ENCODE results near the gene NCAPD3.

NCAPD3 gene

GRCh38 chr11:134242376-134242775 is 18.6 kb upstream of the NCAPD3 start:
- Histone ChIP-seq H3K27ac (no peak overlapping the region), H3K27me3 (ENCODE audit: insufficient read depth, low read depth, severe bottlenecking) (no peaks in the 10 kb centered on the region), H3K36me3 (peaks cover 62% of the 10 kb centered on the region), H3K4me3 (ENCODE audit: low read depth, low read length) (no peak overlapping the region), H3K9me3 (ENCODE audit: severe bottlenecking) (no peaks in the 10 kb centered on the region)
- no peak for TF ChIP-seq CTCF (IDR thresholded peaks at IDR 0.05; ENCODE audit: low read depth, low read length)
- no peak for DNase-seq

- no peak for TF ChIP-seq CTCF (IDR thresholded peaks at IDR 0.05; ENCODE audit: low read depth, low read length)
Measured at GRCh38 chr11:134240592-134240991, 16.8 kb upstream of the NCAPD3 start.

GRCh38 chr11:134238956-134239355 is 15.2 kb upstream of the NCAPD3 start:
- peaks cover 38% of the 10 kb centered on the region for H3K36me3 ChIP-seq
- no peak overlapping the region for H3K27ac ChIP-seq
- no peak overlapping the region for H3K4me3 ChIP-seq (ENCODE audit: low read depth, low read length)
- no peak for DNase-seq
- TF ChIP-seq CTCF (IDR thresholded peaks at IDR 0.05; ENCODE audit: low read depth, low read length): no peak
- no peaks in the 10 kb centered on the region for H3K27me3 ChIP-seq (ENCODE audit: insufficient read depth, low read depth, severe bottlenecking)
- no peaks in the 10 kb centered on the region for H3K9me3 ChIP-seq (ENCODE audit: severe bottlenecking)

More at GRCh38 chr11:134240592-134240991, 16.8 kb upstream of the NCAPD3 start:
- H3K27me3 ChIP-seq (ENCODE audit: insufficient read depth, low read depth, severe bottlenecking): no peaks in the 10 kb centered on the region
- no peak overlapping the region for H3K27ac ChIP-seq
- H3K4me3 ChIP-seq (ENCODE audit: low read depth, low read length): no peak overlapping the region
- peaks cover 54% of the 10 kb centered on the region for H3K36me3 ChIP-seq
- no peak for DNase-seq
- H3K9me3 ChIP-seq (ENCODE audit: severe bottlenecking): no peaks in the 10 kb centered on the region

GRCh38 chr11:134237557-134237922 is 13.8 kb upstream of the NCAPD3 start:
- Histone ChIP-seq H3K36me3 (peaks cover 28% of the 10 kb centered on the region), H3K27me3 (ENCODE audit: insufficient read depth, low read depth, severe bottlenecking) (no peaks in the 10 kb centered on the region), H3K9me3 (ENCODE audit: severe bottlenecking) (no peaks in the 10 kb centered on the region), H3K27ac (no peak overlapping the region), H3K4me3 (ENCODE audit: low read depth, low read length) (no peak overlapping the region)
- no peak for TF ChIP-seq CTCF (IDR thresholded peaks at IDR 0.05; ENCODE audit: low read depth, low read length)
- no peak for DNase-seq

GRCh38 chr11:134236834-134237556 is 13.2 kb upstream of the NCAPD3 start:
- no peak for DNase-seq
- Histone ChIP-seq H3K4me3 (ENCODE audit: low read depth, low read length) (no peak overlapping the region), H3K27me3 (ENCODE audit: insufficient read depth, low read depth, severe bottlenecking) (no peaks in the 10 kb centered on the region), H3K36me3 (peaks cover 28% of the 10 kb centered on the region), H3K27ac (no peak overlapping the region), H3K9me3 (ENCODE audit: severe bottlenecking) (no peaks in the 10 kb centered on the region)
- no peak for TF ChIP-seq CTCF (IDR thresholded peaks at IDR 0.05; ENCODE audit: low read depth, low read length)

- no peak for TF ChIP-seq CTCF (IDR thresholded peaks at IDR 0.05; ENCODE audit: low read depth, low read length)
- H3K36me3 ChIP-seq: peaks cover 24% of the 10 kb centered on the region
- DNase-seq: no peak
- H3K27ac ChIP-seq: no peak overlapping the region
- no peaks in the 10 kb centered on the region for H3K27me3 ChIP-seq (ENCODE audit: insufficient read depth, low read depth, severe bottlenecking)
- H3K4me3 ChIP-seq (ENCODE audit: low read depth, low read length): no peak overlapping the region
- H3K9me3 ChIP-seq (ENCODE audit: severe bottlenecking): no peaks in the 10 kb centered on the region
Measured at GRCh38 chr11:134235399-134235798, 11.6 kb upstream of the NCAPD3 start.

Data from WERI-Rb-1 (cell line).